ENCODE measurements around the gene PWP2. TPM values are rescaled to one million over a fixed set of nuclear protein-coding genes. Genes with fewer than 3 reads are reported as not detected.
"Not testable (repeated sequence)": the region's sequence is repeated elsewhere in the genome, so short reads cannot be mapped to it uniquely, and the experiment has no call there.

Gene PWP2
- total RNA-seq, 1 donor from 2014 or later = 9.9 TPM

DNA sequence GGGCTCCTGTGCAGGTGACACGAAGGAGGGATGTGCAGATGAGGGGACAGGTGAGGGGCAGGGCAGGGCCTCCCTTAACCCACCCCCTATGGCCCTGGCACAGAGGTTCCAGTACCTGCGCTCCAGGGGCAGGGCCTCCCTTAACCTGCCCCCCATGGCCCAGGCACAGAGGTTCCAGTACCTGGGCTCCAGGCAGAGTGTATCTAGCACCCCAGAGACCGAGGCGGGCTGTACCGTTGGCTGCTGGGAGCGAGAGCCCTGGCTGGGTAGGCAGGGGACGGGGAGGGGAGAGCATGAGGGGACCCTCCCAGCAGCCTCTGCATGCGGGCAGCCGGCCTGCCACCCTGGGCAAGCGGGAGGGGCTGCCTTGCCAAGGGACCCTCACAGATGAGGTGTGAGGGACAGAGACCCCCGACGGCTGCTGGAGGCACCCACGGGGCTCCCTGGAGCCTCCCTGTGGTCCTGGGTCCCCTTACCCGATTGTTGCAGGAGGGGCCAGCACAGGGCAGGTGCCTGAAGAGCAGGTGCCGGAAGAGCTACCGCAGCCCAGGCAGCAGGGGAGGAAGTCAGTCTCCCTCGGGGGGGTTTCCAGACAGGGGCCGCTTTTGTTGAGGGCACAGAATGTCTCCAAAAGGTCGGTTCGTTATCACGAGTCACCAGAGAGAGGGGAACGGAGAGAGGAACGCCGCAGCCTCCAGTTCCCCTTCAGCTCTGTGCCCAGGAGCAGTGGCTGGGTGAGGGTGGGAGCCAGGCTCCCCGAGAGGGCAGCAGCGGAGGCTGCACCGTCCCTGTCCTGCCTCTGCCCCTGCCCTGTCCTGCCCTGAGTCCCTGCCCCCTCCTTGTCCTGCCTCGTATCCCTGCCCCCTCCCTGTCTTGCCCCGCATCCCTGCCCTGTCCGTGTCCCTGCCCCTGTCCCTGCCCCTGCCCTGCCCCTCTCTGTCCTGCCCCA, 52.4 kb downstream of the PWP2 start:
- DNase-seq; H3K4me3 ChIP-seq; H3K27me3 ChIP-seq; H3K4me1 ChIP-seq; H3K27ac ChIP-seq; intact Hi-C loops (cut with DNase I); H3K9me3 ChIP-seq; H3K36me3 ChIP-seq: not testable (repeated sequence)
- ATAC-seq = peak; percentile 78

DNA sequence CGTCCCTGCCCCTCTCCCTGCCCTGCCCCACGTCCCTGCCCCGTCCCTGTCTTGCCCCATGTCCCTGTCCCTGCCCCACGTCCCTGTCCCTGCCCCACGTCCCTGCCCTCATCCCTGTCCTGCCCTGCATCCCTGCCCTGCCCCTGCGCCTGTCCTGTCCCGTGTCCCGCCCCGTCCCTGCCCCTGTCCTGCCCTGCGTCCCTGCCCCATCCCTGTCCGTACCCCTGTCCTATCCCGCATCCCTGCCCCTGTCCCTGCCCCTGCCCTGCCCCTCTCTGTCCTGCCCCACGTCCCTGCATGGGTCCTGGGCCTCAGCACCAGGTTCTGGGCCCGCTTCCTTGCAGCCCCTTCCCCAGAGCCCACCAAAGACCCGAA, 53.1 kb downstream of the PWP2 start:
- H3K36me3 ChIP-seq; H3K27ac ChIP-seq; ATAC-seq; DNase-seq; H3K4me3 ChIP-seq; H3K9me3 ChIP-seq; H3K27me3 ChIP-seq; H3K4me1 ChIP-seq; intact Hi-C loops (cut with DNase I): not testable (repeated sequence)

DNA sequence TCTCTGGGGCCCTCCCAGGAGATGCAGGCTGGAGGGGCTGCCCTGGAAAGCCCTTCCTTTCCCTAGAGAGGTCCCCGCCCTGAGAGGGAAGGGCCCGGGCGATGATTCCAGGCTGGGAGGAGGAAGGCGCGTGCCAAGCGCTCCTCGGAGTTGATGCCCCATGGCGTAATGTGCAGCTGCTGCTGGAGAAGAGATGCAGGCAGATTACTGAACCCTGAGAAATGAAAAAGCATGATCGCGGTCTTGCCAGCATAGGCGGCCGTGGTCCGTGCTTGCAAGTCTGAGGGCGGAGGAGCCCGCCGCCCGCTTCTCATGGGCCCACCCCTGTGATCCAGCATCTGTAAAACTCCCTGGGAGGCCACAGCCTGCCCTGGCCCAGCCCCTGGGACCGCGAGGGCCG, 53.6 kb downstream of the PWP2 start:
- H3K27ac ChIP-seq; H3K4me1 ChIP-seq; DNase-seq; H3K9me3 ChIP-seq; H3K27me3 ChIP-seq; intact Hi-C loops (cut with DNase I); H3K36me3 ChIP-seq; H3K4me3 ChIP-seq: not testable (repeated sequence)
- ATAC-seq = peak; percentile 36

DNA sequence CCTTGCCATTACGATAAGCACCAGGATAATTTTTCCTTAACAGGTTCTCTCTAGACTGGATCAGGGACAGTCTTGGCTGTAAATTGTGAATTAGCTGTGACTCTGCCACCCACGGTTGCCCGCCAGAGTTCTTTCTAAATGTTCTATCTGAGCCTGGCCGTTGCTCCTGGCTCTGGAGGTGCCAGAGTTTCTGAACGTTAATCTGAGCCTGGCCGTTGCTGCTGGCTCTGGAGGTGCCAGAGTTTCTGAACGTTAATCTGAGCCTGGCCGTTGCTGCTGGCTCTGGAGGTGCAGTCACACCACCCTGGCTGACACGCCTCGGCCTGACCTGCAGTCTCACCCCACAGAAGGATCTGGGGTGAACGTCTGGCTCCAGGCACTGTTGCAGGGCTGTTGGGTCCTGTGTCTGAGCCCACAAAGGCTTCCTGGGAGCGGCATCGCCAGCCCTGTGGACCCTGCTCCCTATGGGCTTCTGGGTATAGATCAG, 56.0 kb downstream of the PWP2 start:
- H3K27me3 ChIP-seq; H3K36me3 ChIP-seq; intact Hi-C loops (cut with DNase I); DNase-seq; H3K4me3 ChIP-seq; ATAC-seq; H3K4me1 ChIP-seq; H3K27ac ChIP-seq; H3K9me3 ChIP-seq: not testable (repeated sequence)

DNA sequence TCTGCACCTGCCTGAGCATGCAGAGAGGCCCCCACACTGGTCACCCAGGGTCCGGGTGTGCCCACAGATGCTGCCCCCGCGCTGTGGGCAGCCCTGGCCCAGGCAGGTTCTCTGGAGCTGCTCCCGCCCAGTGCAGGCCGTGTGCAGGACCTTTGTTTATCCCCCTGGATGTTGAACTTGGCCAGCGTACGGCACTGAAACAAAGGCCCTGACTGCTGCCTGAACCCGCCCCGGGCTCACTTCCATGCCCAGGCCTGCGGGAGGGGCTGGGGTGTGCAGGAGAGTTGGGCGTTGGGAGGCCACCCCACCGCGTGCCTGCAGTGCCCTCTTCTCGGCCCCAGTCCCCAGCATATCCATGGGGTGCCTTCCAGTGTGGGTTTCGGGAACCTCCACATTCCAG, 58.7 kb downstream of the PWP2 start:
- DNase-seq; intact Hi-C loops (cut with DNase I); H3K4me1 ChIP-seq; H3K9me3 ChIP-seq; H3K36me3 ChIP-seq; H3K27ac ChIP-seq; H3K27me3 ChIP-seq; H3K4me3 ChIP-seq: not testable (repeated sequence)
- peak; percentile 27 for ATAC-seq

DNA sequence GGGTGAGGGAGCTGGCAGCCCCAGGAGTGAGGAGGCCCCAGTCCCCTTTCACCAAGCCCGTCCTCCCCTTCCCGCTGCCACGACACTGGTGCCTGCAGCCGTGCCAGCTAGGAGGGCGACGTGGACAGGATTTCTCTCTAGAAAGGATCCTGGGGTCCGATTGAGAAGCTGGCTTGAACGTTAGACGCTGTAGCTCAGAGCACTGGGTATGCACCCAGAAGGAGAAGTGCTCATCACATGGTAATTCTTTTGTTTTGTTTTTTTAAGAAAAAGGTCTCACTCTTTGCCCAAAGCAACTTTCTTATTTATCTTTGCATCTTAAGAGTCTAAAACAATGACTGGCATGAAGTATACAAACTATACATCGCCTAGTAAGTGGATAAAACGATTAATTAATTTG, 60.3 kb downstream of the PWP2 start:
- H3K4me3 ChIP-seq; H3K9me3 ChIP-seq; H3K4me1 ChIP-seq; H3K27me3 ChIP-seq; H3K27ac ChIP-seq; intact Hi-C loops (cut with DNase I); DNase-seq; ATAC-seq; H3K36me3 ChIP-seq: not testable (repeated sequence)

DNA sequence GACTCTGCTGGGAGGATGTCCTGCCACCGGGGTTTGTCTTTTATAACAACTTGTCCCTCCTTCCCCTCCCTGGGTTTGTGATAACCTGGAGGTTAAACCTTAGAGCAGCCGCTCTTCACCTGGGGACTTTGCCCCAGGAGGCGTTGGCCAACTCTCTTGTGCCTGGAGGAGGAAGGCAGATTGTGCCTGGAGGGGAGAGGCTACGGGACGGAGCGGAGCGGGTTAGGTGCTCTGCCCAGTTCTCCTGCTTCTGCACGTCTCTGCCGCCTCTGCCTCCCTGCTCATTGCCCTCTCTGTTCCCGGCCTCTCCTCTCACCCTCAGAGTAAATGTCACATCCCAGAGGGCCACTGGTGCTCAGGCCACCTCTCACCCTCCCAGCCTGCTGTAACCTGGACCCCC, 63.1 kb downstream of the PWP2 start:
- H3K9me3 ChIP-seq; H3K4me1 ChIP-seq; H3K27me3 ChIP-seq; H3K36me3 ChIP-seq; DNase-seq; H3K27ac ChIP-seq; ATAC-seq; H3K4me3 ChIP-seq; intact Hi-C loops (cut with DNase I): not testable (repeated sequence)

DNA sequence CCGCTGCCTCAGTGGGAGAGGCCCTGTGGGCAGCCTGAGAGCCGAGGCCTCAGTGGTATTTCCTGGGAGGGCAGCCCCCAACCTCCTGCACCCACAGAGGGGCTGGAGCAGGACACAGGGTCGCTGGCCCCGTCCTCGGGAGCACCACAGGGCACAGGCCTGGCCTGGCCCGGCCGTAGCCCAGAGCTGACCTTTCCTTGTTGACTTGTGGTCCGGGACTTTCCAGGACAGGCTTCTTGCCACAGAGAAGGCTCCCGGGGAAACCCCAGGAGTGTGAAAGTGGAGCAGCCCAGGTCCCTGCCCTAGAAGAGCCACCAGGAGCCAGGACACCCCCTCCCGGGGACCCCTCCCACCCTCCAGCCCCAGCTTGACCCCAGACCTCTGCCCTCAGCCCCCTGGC, 63.7 kb downstream of the PWP2 start:
- H3K27ac ChIP-seq; H3K9me3 ChIP-seq; H3K27me3 ChIP-seq; intact Hi-C loops (cut with DNase I); H3K36me3 ChIP-seq; H3K4me1 ChIP-seq; DNase-seq; H3K4me3 ChIP-seq: not testable (repeated sequence)
- peak; percentile 44 for ATAC-seq

DNA sequence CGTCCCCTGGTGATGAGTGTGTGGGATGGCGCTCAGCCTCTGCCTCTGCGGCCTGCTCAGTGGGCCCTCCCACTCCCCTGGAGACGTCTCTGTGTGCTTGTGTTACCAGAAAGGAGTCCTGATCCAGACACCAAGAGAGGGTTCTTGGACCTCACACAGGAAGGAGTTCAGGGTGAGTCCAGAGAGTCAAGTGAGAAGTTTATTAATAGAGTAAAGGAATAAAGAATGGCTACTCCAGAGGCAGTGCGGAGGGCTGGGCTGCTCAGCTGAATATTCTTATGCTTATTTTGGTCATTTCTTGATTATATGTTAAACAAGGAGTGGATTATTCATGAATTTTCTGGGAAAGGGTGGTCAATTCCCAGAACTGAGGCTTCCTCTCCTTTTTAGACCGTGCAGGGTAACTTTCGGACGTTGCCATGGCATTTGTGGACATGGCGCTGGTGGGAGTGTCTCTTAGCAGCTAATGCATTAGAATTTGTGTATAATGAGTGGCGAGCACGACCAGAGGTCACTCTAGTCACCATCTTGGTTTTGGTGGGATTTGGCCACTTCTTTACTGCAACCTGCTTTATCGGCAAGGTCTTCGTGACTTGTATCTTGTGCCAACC, 64.9 kb downstream of the PWP2 start:
- H3K4me1 ChIP-seq; H3K9me3 ChIP-seq; ATAC-seq; H3K36me3 ChIP-seq; H3K4me3 ChIP-seq; H3K27me3 ChIP-seq; intact Hi-C loops (cut with DNase I); DNase-seq; H3K27ac ChIP-seq: not testable (repeated sequence)

DNA sequence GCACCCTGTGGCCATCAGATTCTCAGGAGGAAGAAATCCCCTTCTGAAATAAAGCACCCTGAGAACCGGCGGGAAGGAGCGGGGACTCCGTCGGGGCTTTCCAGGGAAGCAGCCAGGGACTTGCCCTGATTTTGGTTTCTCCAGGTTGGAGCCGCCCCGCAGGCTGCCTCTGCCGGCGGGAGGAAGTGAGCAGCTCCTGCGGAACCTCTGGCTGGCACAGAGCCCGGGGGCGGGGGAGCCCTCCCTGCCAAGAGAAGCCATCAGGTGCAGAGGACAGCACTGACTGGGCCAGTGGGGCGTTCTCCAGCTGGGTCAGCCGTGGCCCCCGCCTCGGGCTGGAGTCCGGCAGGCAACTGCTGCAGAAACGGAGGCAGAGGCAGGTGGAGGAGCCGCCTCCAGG, 65.5 kb downstream of the PWP2 start:
- H3K27me3 ChIP-seq; DNase-seq; H3K9me3 ChIP-seq; H3K4me3 ChIP-seq; H3K4me1 ChIP-seq; H3K36me3 ChIP-seq; H3K27ac ChIP-seq; intact Hi-C loops (cut with DNase I): not testable (repeated sequence)
- ATAC-seq = peak; percentile 76

DNA sequence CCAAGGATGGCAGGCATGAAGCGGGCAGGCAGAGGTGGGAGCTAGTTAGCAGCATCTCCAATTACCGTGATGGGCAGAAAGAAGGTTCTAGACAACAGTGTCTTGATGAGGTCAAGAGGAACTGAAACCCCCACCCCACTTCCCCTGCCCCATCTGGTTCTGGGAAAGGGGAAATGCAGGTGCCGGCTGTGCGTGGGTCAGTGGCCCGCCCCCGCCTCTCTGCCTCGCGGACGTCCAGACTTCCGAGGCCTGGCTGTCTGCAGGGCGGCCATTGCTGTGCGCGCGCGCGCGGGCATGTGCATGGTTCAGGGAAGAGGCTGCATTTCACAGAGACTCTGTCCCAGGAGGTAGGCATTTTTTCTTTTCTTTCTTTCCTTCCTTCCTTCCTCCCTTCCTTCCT, 68.0 kb downstream of the PWP2 start:
- H3K36me3 ChIP-seq; H3K4me1 ChIP-seq; H3K27me3 ChIP-seq; H3K4me3 ChIP-seq; intact Hi-C loops (cut with DNase I); H3K9me3 ChIP-seq; H3K27ac ChIP-seq: not testable (repeated sequence)
- ATAC-seq = peak; percentile 83
- peak; percentile 68 for DNase-seq

DNA sequence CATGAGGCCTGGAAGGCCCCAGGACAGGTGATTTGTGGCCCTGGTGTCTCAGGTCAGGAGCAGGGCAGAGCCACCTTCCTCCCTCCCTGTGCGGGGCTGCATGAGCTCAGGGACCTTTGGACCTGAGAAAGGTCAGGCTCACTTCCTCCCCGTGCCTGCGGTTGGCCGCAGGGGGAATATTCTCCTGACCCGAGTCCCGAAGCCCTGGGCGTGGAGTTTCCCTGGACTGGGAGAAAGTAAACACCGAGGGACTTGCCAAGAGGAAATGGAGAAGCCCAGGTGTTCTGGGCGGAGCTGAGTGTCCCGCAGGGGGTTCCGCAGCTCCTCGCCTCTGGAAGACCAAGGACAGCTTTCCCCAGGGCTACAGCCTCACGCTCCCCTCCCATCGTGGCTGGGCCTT, 68.9 kb downstream of the PWP2 start:
- H3K4me3 ChIP-seq; H3K9me3 ChIP-seq; H3K36me3 ChIP-seq; H3K27me3 ChIP-seq; H3K4me1 ChIP-seq; ATAC-seq; H3K27ac ChIP-seq; DNase-seq; intact Hi-C loops (cut with DNase I): not testable (repeated sequence)

All from upper lobe of right lung (tissue), 1 donor.